K562 (cell line): Measurements from ENCODE around the gene LRRC15. TPM values are rescaled to one million over a fixed set of nuclear protein-coding genes. Genes with fewer than 3 reads are reported as not detected.

ENCODE experiments used
- CBFB ChIP-seq: sonication (generic); formaldehyde crosslinking; IDR thresholded peaks from 2 replicates; pipeline ENCODE4 v1.4.0; 2020; ENCODE audit warnings: mild to moderate bottlenecking, missing genetic modification reagents
- CEBPG ChIP-seq, 3 experiments: fragments of 200-800 bp in 1 of 3; sonication (Bioruptor generic) in 1 of 3; sonication (generic) in 1 of 3; formaldehyde crosslinking in 1 of 3; IDR thresholded peaks in 2 of 3; conservative IDR thresholded peaks in 1 of 3; 2 replicates each; pipeline versions ENCODE4 v1.6.1 to v1.8.0; 2016 to 2022; ENCODE audit warnings: missing compliant biosample characterization in 2 of 3, missing genetic modification characterization in 2 of 3, mild to moderate bottlenecking in 1 of 3, missing genetic modification reagents in 1 of 3
- CREB1 ChIP-seq, 2 experiments: sonication (generic) in 1 of 2; formaldehyde crosslinking in 1 of 2; IDR thresholded peaks; 2 replicates each; pipeline versions ENCODE4 v1.6.1 to v1.8.0; 2012 to 2022; ENCODE audit warnings: inconsistent platforms in 1 of 2, mild to moderate bottlenecking in 1 of 2, missing genetic modification reagents in 1 of 2, moderate library complexity in 1 of 2
- CREBBP ChIP-seq: IDR thresholded peaks from one replicate; pipeline ENCODE4 v1.6.1; 2012; ENCODE audit warnings: low read depth, mild to moderate bottlenecking, control low read depth, inconsistent platforms, low read length
- E2F1 ChIP-seq: sonication (generic); formaldehyde crosslinking; IDR thresholded peaks from 2 replicates; pipeline ENCODE4 v1.8.1; 2023; ENCODE audit warnings: mild to moderate bottlenecking, missing genetic modification reagents, moderate library complexity
- FOXM1 ChIP-seq, 2 experiments: fragments of 450-650 bp in 1 of 2; sonication (generic) in 1 of 2; formaldehyde crosslinking in 1 of 2; IDR thresholded peaks; 2 replicates each; pipeline versions ENCODE4 v1.6.1 to v1.9.0; 2017 to 2022; ENCODE audit warnings: low read depth in 2 of 2, mild to moderate bottlenecking in 2 of 2, missing genetic modification reagents in 1 of 2, moderate library complexity in 1 of 2
- HSF4 ChIP-seq: fragments of 250-450 bp; sonication (Bioruptor Pico); IDR thresholded peaks from 2 replicates; pipeline ENCODE4 v2.1.2; 2022; ENCODE audit warnings: mild to moderate bottlenecking, moderate library complexity, borderline replicate concordance
- MCM5 ChIP-seq: fragments of 450-650 bp; IDR thresholded peaks from 2 replicates; pipeline ENCODE4 v1.6.1; 2016; ENCODE audit warnings: low read depth
- MIER1 ChIP-seq: fragments of 450-650 bp; IDR thresholded peaks from 2 replicates; pipeline ENCODE4 v1.6.1; 2016; ENCODE audit warnings: antibody characterized with exemption, mild to moderate bottlenecking, low read depth
- MYBL2 ChIP-seq, 2 experiments: fragments of 450-650 bp in 1 of 2; sonication (generic) in 1 of 2; formaldehyde crosslinking in 1 of 2; IDR thresholded peaks; 2 replicates each; pipeline versions ENCODE4 v1.6.1 to v1.8.1; 2017 to 2022; ENCODE audit warnings: borderline replicate concordance in 1 of 2, inconsistent platforms in 1 of 2, low read depth in 1 of 2, mild to moderate bottlenecking in 1 of 2, missing genetic modification reagents in 1 of 2, moderate library complexity in 1 of 2
- MYNN ChIP-seq, 2 experiments: sonication (generic); formaldehyde crosslinking in 1 of 2; IDR thresholded peaks; 2 replicates each; pipeline versions ENCODE4 v1.5.0 to v1.6.1; 2016 to 2020; ENCODE audit warnings: antibody characterized with exemption in 1 of 2, missing genetic modification reagents in 1 of 2
- PYGO2 ChIP-seq: fragments of 450-650 bp; IDR thresholded peaks from 2 replicates; pipeline ENCODE4 v1.6.1; 2016; ENCODE audit warnings: mild to moderate bottlenecking, missing genetic modification characterization, moderate library complexity, missing compliant biosample characterization
- RFX5 ChIP-seq: IDR thresholded peaks from 2 replicates; pipeline ENCODE4 v1.6.1; 2011; ENCODE audit warnings: low read depth, mild to moderate bottlenecking, improper control_type of control experiment, low read length
- SRSF9 ChIP-seq: fragments of 200-400 bp; formaldehyde crosslinking; IDR thresholded peaks from 2 replicates; pipeline ENCODE4 v1.6.1; 2017; ENCODE audit warnings: low read depth, low read length, borderline replicate concordance
- TEAD4 ChIP-seq, 2 experiments: sonication (generic) in 1 of 2; formaldehyde crosslinking in 1 of 2; IDR thresholded peaks; 2 replicates each; pipeline versions ENCODE4 v1.6.1 to v1.8.0; 2012 to 2022; ENCODE audit warnings: borderline replicate concordance in 1 of 2, inconsistent platforms in 1 of 2, low read length in 1 of 2, mild to moderate bottlenecking in 1 of 2, missing genetic modification reagents in 1 of 2
- U2AF2 ChIP-seq: fragments of 200-400 bp; formaldehyde crosslinking; optimal IDR thresholded peaks from 2 replicates; pipeline ENCODE3; 2017; ENCODE audit warnings: low read depth, mild to moderate bottlenecking, low read length
- ZFP30 ChIP-seq: fragments of 250-450 bp; sonication (Bioruptor Pico); IDR thresholded peaks from 2 replicates; pipeline ENCODE4 v1.8.0; 2022; ENCODE audit warnings: moderate library complexity, mild to moderate bottlenecking, inconsistent platforms, borderline replicate concordance
- polyA plus RNA-seq, 8 experiments: library from polyadenylated mRNA; depleted of rRNA in 4 of 8; stranded (reverse) in 5 of 8; unstranded in 3 of 8; fragments of >200 nt; fragmentation: Nextera tagmentation in 2 of 8; fragmentation: Illumina TruSeq in 1 of 8; extraction: Ambion mirVana in 2 of 8; extraction: Trizol in 1 of 8; gene quantifications; 2 replicates each; pipeline versions ENCODE4 v1.2.1 to v1.2.3, GENCODE V29; 2011 to 2014; ENCODE audit warnings: inconsistent platforms in 1 of 8, missing spikeins in 1 of 8
- total RNA-seq, 7 experiments: library from RNA; depleted of rRNA in 6 of 7; stranded (reverse); fragments of >200 nt in 6 of 7; fragmentation: Illumina TruSeq in 2 of 7; extraction: Trizol in 2 of 7; gene quantifications; 2 replicates each; pipeline versions ENCODE4 v1.2.1 to v1.2.3, GENCODE V29; 2011 to 2021; ENCODE audit warnings: low replicate concordance in 1 of 7
- TF ChIP-seq, protein P1 (sequence below), 2 experiments: fragments of 250-450 bp in 1 of 2; fragments of 450-650 bp in 1 of 2; sonication (Bioruptor Pico) in 1 of 2; IDR thresholded peaks; 2 replicates each; pipeline versions ENCODE4 v1.6.1 to v1.8.0; 2016 to 2021; ENCODE audit warnings: mild to moderate bottlenecking in 2 of 2, moderate library complexity in 2 of 2, missing compliant biosample characterization in 1 of 2, missing genetic modification characterization in 1 of 2
- TF ChIP-seq, protein P2 (sequence below): fragments of 150-350 bp; conservative IDR thresholded peaks from 2 replicates; pipeline ENCODE4 v1.6.1; 2014; ENCODE audit warnings: low read length

Gene LRRC15
- total and polyA plus RNA-seq, 9 of the 15 experiments (the other 6 are each of a cell fraction or from before 2014, with no cell fraction given), result not detected

GRCh38 chr3:194326192-194326967, 43.2 kb downstream of the LRRC15 start (continued):
- TF ChIP-seq ZFP30 (CRISPR knock-in tag) (no peak), HSF4 (CRISPR knock-in tag) (no peak), CBFB (CRISPR knock-in tag) (peak; percentile 95), MYBL2 (IDR thresholded peaks at IDR 0.05; ENCODE audit: low read depth) (no peak), MYBL2 (CRISPR knock-in tag; IDR thresholded peaks at IDR 0.05; ENCODE audit: borderline replicate concordance) (no peak), SRSF9 (no peak), MYNN (IDR thresholded peaks at IDR 0.05) (no peak), MYNN (CRISPR knock-in tag; IDR thresholded peaks at IDR 0.05) (no peak), RFX5 (no peak), U2AF2 (no peak), CREBBP (no peak), MCM5 (no peak), CEBPG (CRISPR knock-in tag; IDR thresholded peaks at IDR 0.05) (no peak), CEBPG (tag; conservative IDR thresholded peaks at IDR 0.05 in 1 of 2, IDR thresholded peaks at IDR 0.05 in 1 of 2) (no peak), PYGO2 (no peak; the same call in 1 of the 2 replicates), FOXM1 (IDR thresholded peaks at IDR 0.05; ENCODE audit: low read depth) (no peak; the same call in 1 of the 2 replicates), FOXM1 (CRISPR knock-in tag; IDR thresholded peaks at IDR 0.05; ENCODE audit: low read depth) (no peak), TEAD4 (IDR thresholded peaks at IDR 0.05; ENCODE audit: low read length) (no peak), TEAD4 (CRISPR knock-in tag; IDR thresholded peaks at IDR 0.05; ENCODE audit: borderline replicate concordance) (0 out of 2 replicates have a peak, but pooled peaks have one; percentile 45), E2F1 (CRISPR knock-in tag) (no peak), CREB1 (IDR thresholded peaks at IDR 0.05) (no peak), CREB1 (CRISPR knock-in tag; IDR thresholded peaks at IDR 0.05) (peak; percentile 57), MIER1 (peak; percentile 70; the same call in 1 of the 2 replicates)
- TF ChIP-seq, protein P1, sequence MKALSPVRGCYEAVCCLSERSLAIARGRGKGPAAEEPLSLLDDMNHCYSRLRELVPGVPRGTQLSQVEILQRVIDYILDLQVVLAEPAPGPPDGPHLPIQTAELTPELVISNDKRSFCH (CRISPR knock-in tag; IDR thresholded peaks at IDR 0.05), result no peak
- TF ChIP-seq, protein P1 (tag; IDR thresholded peaks at IDR 0.05), result 0 out of 2 replicates have a peak, but pooled peaks have one; percentile 56
- TF ChIP-seq, protein P2, sequence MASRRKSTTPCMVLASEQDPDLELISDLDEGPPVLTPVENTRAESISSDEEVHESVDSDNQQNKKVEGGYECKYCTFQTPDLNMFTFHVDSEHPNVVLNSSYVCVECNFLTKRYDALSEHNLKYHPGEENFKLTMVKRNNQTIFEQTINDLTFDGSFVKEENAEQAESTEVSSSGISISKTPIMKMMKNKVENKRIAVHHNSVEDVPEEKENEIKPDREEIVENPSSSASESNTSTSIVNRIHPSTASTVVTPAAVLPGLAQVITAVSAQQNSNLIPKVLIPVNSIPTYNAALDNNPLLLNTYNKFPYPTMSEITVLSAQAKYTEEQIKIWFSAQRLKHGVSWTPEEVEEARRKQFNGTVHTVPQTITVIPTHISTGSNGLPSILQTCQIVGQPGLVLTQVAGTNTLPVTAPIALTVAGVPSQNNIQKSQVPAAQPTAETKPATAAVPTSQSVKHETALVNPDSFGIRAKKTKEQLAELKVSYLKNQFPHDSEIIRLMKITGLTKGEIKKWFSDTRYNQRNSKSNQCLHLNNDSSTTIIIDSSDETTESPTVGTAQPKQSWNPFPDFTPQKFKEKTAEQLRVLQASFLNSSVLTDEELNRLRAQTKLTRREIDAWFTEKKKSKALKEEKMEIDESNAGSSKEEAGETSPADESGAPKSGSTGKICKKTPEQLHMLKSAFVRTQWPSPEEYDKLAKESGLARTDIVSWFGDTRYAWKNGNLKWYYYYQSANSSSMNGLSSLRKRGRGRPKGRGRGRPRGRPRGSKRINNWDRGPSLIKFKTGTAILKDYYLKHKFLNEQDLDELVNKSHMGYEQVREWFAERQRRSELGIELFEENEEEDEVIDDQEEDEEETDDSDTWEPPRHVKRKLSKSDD, result no peak
